GM12801 (cell line): ENCODE data around the gene RLBP1.

Source experiments
- TF ChIP-seq, protein P1 (sequence below): IDR thresholded peaks from one replicate; pipeline ENCODE4 v1.5.1; 2011; ENCODE audit warnings: control low read depth; ENCODE audit not compliant: insufficient read length; ENCODE audit errors: extremely low read depth

The RLBP1 gene

DNA sequence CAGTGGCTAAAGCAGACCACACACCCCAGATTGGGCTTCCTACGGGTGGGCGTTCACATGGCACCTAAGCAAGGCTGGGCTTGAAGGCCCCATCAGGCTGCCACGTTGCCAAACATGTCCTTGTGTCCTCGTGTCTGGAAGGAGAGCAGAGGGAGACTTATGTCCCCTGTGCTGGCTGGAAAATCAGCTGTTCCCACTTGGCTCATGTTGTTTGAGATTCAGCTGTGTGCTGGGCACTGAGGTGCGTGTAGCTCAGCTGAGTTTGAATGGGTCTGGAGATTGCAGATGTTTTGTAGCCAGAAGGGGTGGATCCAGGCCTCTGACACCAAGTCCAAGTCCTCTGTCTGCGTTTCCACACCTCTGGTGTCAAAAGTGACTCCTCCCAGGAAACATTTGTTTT is 34.6 kb downstream of the RLBP1 start:
- TF ChIP-seq, protein P1, sequence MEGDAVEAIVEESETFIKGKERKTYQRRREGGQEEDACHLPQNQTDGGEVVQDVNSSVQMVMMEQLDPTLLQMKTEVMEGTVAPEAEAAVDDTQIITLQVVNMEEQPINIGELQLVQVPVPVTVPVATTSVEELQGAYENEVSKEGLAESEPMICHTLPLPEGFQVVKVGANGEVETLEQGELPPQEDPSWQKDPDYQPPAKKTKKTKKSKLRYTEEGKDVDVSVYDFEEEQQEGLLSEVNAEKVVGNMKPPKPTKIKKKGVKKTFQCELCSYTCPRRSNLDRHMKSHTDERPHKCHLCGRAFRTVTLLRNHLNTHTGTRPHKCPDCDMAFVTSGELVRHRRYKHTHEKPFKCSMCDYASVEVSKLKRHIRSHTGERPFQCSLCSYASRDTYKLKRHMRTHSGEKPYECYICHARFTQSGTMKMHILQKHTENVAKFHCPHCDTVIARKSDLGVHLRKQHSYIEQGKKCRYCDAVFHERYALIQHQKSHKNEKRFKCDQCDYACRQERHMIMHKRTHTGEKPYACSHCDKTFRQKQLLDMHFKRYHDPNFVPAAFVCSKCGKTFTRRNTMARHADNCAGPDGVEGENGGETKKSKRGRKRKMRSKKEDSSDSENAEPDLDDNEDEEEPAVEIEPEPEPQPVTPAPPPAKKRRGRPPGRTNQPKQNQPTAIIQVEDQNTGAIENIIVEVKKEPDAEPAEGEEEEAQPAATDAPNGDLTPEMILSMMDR = no peak

GRCh38 chr15:89184886-89185526 is 36.4 kb downstream of the RLBP1 start:
- TF ChIP-seq, protein P1 = no peak

- TF ChIP-seq, protein P1 = no peak
Observed at GRCh38 chr15:89184357-89184756, 37.0 kb downstream of the RLBP1 start.

DNA sequence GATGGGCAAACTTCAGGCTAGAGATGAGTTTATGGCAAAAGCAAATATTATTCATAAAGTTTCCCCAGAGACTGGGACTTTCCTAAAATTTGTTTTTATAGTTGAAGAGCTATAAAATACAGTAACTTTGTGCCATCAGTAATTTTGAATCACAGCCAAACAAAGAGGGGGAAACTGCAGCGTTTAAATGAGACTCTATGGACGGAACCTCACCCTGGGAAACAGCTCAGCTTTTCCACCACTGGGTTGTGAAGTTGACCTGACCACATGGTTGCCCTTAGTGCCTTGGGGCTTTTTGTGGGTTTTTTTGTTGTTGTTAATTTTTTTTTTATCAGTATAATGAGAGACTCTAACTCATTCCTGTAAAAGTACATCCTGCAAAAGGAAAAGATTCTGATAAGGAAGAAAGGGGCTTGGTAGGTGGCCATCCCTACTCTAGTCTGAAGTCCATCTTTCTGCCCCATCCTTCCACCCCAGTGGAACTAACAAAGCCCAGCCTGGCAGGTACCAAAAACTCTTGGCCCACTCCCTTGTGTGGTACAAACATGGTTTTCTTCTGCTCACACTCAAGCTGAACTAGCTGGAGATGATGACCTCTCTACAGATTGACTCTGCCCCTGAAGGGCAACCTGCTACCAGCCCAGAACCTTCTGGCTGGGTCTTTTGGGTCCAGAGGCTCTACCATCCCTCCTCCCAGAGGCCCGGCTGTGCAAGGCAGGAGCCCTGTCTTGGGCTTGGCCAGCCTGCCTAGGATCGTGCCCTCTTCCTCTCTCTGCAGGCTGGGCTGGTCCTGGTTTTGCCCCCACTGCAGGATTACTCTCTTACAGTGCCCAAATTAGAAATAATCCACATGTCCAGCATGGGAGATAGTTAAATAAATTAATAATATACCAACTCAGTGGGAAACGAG is 41.2 kb downstream of the RLBP1 start:
- TF ChIP-seq, protein P1 = no peak

DNA sequence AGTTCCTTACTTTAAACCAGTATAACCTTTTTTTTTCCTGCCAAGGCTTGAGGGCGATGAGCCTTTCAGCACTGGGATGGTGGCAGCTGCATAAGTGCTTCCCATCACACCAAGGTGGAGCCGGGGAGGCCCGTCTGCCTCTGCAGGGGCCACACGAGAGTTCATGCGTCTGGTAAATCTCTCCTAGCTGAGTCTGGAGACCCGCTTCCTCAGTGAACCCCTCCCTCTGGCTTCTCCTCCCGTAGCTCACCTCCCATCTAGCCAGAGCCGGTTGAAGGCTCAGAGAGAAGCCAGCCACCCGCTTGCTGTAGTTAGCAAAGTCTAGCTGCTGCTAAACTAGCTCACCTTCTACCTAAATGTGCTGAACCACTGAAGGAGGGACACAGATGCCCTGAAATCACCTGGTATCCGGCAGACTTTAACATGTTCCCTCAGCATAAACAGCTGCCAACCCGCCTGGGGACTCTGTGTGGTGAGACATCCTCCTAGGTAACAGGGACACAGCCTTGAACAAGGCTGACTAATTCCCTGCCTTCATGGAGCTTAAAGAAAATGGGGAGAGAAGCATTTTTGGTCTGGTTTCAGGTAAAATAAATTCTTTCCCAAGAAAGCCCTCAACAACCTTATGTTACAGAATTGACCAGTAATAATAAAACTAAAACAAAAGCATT is 42.9 kb downstream of the RLBP1 start:
- TF ChIP-seq, protein P1 = no peak

GRCh38 chr15:89177633-89178306 is 43.6 kb downstream of the RLBP1 start:
- TF ChIP-seq, protein P1 = no peak

DNA sequence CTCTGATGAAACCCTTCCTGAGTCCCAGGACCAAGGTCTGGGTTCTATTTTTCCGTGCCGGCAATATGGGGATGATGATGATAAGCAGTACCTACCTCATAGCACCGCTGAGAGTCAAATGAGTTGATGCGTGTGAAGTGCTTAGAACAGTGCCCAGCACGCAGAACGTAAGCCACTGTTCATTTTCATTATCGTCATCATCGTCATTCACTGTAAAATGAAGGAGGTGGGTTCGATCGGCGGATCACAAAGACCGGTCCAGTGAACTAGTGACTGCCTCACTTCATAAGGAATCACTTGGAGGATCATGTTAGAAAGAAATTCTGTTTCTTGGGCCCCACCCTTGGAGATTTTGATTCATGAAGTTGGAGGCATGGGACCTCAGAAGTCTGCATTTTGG is 44.3 kb downstream of the RLBP1 start:
- TF ChIP-seq, protein P1 = no peak
